HG03139 (cell line): Measurements from ENCODE around the gene INPP5D.

ENCODE experiments used
- ATAC-seq: cut with Tn5 transposase; IDR thresholded peaks from one replicate; pipeline ENCODE4 v1.9.1; 2021; ENCODE audit not compliant: unreplicated experiment

Gene INPP5D

DNA sequence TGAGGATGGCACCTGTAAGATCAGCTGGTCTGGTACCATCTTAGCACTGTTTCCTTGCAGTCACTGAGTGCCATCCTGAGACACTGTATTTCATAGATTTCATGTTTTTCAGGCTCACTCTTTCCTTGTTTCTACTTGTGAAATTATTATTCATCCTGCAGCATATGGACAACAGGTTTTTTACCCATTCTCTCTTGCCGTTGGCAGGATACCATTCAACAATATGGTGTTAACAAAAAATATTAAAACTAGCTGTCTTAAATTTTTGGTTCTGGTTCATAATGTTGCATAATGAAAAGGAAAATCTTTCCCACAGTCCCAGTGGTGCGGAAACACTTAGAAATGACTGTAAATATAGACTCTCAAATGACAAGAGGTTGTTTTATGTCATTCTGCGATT lies 168.2 kb downstream of the INPP5D start:
- no peak for ATAC-seq

DNA sequence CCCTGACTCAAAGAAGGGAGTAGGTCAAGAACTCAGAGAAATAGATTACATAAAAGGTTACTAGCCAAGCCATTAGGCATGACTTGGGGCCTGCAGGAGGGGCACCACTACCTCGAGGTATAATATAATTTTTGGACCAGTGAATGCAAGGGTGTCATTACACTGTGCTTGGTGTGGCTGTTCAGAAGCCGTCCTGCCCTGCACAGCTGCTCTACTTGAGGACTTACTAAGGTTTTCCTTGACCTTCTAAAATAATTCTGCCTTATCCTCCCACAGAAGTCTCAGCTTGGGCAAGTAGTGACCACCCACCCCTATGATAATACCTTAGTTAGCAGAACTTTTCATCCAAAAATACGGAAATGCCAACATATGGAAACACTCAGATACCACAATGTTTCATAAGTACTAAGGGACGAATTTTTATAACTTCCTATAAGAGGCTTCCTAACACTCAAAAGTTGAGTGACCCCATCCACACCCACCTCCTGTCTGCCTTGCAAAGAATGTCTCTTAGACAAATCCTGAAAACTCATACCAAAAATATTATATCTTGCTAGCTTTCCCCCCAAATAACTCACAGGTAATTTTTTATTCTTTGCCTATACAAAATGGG lies 173.6 kb downstream of the INPP5D start:
- no peak for ATAC-seq

DNA sequence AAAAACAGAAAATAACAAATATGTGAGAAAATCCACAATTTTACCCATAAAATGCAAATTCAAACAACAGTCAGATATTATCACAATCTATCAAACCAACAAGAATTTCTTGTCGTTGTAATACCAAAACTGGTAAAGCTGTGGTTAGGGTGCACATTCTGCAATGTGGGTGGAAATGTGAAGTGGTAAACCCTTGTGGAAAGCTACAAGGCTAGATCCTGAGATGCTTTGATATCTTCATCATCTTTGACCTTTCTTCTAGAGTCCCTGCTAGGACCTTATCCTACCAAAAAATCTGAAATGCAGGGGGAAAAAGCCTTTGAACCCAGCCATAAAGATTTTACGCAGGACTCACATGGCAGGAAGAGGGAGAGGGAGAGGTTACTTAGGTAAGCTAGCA lies 174.1 kb downstream of the INPP5D start:
- ATAC-seq = no peak

DNA sequence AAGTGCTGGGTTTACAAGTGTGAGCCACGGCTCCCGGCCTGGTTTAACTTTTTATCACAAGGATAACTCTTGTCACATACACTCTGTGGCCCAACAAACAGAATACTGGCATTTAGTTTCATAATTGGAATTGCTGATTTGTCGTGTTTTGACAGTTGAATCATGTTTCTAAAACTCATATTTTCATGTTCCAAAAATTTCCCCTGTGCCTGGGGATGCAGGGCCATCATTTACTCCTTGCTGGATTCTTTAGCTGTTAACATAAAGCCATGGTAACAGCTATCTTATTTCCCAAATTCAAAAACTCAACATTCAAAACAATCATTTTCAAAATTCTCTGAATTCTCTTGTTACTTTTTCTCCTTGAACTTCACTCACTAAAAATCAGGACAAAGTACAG lies 174.9 kb downstream of the INPP5D start:
- no peak for ATAC-seq

DNA sequence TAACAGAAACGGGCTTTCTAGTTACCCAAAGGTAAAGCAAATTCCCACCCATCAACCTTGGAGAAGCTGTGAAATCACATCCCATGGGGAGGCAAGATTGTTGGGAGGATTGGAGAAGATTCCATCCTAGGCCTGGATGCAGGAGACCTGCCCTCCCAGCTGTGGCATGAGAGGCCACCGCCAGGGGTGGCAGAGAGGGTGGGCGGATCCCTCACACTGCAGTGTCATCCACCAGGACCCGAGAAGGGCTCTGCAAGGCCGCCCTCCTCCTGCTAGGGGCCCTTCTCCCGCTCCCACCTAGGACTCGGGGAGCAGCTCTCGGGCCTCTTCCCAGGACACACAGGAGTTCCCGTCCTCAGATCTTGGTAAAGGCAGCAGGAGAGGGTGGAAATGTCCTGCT lies 175.8 kb downstream of the INPP5D start:
- no peak for ATAC-seq

DNA sequence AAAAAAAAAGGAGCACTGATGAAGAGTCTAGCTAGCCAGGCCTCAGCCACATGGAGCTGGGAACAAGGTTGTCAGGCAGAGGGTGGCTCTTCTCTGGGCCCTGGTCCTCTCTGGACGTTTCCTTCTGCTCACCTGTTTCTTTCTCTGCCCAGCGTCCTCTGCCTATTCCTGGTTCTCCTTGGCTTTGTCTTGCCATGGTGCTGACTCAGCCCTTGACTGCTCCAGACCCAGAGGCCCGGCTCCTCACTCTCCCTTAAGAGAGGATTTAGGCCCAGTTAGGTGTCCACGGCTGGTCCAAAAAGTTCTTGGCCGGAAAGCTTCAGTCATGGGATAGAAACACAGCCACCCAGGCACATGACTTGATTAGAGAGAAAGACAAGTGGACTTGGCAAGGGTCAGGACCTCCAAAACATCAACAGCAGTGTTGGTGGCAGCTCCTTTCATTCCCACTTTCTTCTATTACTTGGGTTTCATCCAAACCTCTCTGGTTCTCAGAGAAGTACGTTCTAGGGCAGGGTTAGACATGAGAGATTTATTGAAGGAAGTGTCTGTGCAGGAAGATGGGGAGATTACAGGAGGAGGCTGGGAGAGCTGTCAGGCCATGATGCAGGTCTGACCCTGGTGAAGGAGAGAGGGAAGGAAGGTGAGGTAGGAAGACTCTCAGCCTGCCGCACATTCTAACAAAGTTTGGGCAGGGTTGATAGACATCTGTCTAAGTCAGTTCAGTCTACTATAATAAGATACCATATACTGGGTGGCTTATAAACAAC lies 176.9 kb downstream of the INPP5D start:
- no peak for ATAC-seq

DNA sequence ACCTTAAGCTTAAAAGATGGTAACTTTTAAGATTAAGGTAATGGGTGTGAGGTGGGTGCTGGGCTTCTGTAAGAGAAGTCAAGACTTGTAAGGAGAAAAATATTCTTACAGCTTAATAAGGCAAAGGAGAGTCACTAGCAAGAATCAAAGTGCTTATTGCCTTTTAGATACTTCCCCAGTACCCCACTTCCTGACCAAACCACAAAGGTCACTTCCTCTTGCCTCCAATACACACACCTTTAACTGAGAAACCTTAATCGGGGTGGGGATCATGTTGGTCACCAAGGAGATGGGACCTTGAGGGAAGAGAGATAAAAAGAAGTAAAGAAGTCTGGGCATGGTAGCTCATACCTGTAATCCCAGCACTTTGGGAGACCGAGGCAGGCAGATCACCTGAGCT lies 180.8 kb downstream of the INPP5D start:
- ATAC-seq = peak; percentile 65

DNA sequence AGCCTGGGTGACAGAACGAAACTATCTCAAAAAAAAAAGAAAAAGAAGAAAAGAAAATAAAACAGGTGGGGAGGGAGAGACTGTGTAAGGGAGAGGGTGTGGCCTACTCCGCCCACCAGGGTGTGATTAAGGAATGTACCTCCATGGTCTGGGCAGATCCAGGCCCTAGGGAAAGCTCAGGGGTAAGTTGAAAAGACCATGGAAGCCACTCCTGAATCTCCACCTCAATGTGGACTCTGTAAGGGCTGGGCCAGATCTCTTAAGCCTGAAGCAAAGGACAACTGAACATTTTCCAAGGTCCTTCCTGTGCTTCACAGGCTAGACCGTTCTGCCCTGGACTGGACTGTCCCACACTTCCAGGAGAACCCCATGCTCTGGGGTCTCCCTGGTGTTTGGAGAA lies 181.7 kb downstream of the INPP5D start:
- ATAC-seq = no peak

DNA sequence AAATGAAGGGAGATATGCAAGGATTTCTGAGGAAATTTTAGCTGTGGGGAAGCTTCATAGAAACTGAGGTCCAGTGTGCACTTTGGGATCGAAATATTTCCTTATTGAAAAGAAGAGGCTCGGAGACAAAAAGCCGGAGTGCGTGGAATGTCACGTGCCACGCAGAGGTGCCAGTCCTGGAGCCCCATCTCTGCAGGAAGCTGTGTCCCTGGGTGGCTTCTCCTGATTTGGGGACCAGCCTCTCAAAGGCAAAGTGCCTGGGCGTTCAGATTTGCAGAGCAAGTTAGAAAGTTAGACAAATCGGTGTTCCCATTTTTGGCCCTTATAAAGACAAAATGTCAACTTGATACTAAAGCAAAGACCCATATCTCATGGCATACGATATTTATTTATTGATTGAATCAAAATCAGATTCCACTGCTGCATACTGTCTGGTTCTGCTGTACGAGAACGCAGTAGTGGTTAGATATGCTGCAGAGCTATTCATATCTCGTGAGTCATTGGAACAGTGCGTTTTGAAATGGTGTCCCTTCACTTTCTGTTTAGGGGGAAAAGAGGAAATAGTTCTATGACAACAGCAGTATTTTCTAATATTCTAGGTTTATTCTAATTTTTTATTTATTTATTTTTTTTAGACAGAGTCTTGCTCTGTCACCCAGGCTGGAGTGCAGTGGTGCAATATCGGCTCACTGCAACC lies 182.2 kb downstream of the INPP5D start:
- ATAC-seq = no peak

DNA sequence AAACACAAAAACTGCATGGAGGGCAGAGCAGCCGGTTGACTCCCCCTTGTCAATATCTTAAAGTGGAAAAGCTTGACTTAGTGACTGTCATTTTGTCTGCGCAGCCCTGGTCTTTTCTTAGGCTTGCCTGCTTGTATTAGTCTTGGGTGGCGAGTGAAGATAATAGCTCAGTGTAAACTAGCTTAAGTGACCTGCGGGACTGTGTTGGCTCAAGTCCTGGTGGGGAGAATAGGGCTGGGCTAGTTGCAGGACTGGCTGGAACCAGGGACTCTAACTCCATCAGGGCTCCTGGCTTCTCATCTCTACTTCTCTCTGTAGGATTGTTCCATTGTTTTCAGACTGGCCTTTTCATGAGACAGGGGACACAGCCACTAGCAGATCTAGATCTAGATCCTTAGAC lies 183.2 kb downstream of the INPP5D start:
- ATAC-seq = no peak

DNA sequence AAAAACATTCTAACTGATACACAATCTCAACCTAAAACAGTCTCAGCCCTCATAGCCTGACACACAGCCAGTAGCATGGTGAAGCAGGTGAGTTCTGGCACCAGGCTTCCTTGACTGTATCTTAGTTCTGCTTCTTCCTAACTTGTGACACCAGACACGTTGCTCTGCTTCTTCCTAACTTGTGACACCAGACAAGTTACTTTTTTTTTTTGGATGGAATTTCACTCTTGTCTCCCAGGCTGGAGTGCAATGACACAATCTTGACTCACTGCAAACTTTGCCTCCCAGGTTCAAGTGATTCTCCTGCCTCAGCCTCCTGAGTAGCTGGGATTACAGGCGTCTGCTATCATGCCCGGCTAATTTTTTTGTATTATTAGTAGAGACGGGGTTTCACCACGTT lies 184.7 kb downstream of the INPP5D start:
- no peak for ATAC-seq

DNA sequence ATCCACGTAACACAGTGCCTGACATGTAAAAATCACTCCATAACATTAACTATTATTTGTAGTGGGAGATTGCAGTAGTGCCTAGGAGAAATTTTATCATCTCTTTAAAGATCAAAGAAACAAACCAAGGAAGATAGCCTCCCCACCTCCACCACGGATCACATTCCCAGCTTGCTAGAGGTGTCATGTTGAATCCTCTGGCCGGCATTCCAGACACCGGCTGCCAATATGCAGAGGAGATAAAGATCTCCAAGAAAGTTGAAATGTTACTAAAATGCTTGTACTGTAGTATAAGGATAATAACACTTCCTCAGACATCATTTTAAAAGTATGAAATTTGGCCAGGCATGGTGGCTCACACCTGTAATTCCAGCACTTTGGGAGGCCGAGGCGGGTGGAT lies 185.3 kb downstream of the INPP5D start:
- ATAC-seq = no peak

DNA sequence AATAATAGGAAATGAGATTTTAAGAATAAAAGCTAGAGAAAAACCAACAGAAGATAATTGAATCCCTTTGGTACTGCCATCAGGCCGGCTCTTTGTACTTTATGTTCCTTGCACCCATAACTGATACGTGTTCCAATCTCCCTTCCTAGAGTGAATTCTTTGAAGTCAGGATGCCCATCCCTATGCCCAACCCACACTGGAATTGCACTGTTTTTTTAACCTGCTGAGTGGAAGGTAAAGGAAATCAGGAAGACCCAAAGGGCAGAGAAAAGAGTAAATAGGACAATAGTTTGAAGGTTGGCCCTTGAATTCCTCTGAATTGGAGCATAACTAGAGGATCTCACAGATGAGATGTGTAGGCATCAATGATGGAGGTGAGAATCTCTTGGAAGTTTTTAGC lies 187.0 kb downstream of the INPP5D start:
- ATAC-seq = no peak

DNA sequence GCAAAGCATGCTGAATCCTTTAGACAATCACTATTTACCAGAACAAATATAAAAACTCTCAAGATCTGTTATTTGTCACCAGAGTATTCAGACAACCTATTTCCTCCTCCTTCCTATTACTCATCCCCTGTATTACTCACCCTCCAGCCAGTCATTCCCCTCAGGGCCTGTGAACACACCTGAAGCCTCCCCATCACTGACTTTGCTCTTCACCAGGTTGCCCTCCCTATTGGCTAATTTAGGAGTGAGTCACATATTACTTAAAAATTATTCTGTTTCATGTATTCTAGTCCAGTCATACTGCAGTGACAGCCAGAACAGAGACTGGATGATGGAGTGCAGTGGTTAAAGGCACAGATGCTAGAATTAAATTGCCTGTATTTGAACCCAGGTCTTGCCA lies 187.6 kb downstream of the INPP5D start:
- ATAC-seq = no peak

DNA sequence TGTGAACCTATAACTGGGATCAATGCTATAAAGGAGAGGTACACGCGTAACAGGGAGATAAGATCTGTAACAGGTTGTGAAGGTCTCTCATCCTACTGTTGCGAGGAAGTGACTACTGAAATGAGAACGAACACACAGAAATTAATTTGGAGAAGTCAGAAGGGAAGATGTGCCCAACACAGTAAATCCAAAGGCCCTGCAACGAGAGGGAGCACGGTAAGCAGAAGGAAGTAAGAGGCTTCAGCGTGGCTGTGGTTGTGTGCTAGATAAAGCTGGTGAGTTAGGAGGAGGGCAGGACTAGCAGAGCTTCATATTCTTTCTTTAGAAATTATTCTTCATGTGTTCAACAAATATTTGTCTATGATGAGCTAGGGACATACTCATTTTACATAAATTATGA lies 188.9 kb downstream of the INPP5D start:
- ATAC-seq = no peak

DNA sequence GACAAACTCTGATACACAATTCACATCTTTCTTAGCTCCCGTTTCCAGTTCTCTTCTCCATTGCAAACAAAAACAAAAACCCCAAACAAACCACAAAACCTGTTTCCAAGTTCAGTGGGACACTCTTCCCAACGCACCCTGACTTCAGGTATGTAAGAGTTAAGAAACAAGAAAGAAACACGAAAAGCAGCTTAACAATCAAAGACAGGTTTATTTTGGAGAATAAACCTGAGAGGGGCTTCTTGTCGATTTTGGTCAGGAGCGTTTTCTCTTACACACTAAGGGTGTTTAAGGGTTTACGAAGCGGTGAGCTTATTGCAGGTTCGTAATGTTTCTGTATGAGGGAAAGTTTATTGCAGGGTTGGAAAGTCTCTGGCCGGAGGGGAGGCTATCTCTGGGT lies 190.4 kb downstream of the INPP5D start:
- ATAC-seq = no peak

DNA sequence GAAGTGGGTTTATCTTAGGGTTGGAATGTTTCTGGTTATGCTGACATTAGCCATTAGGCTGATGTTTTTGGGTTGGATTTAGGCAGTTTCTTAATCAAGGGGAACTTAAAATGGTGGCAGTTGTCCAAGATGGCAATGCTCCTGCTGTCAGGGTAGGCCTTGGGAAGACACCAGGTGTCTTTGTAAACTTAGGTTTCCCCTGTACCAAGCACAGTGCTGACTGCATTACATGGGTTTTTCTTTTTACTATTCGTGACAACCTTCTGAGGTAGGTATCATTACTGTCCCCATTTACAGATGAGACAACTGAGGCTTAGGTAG lies 190.8 kb downstream of the INPP5D start:
- ATAC-seq = peak; percentile 20

DNA sequence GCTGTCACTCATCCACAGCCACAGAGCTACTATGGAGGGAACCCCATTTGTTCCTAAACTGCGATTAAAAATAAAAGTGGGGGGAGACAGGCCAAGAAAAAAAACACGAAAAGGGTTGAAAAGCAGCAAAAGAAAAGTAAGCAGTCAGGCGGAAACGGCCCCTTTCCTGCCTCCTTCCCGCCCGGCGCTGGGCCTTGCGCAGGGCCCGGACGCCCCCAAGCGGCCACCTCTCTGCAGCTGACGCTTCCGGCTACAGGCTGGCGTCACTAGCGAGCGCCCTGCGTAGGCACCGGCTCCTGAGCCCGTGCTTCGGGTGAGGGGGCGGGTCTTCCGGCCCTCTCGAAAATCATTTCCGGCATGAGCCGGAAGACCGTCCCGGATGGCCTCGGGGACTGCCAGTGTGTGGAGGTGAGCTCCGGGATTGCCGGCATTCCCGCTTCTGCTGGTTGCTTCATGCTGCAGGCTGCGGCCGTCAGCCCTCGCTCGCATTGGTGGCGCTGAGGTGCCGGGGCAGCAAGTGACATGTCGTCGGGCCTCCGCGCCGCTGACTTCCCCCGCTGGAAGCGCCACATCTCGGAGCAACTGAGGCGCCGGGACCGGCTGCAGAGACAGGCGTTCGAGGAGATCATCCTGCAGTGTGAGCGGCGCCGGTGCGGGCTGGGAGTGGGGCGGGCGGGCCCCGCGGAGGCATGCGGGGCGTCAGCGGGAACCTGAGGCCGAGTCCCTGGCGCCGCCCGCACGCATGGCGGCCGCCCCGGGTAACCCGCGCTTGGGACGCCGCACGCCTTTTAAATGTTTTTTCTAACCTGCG lies 191.4 kb downstream of the INPP5D start, which contains the start of gene ATG16L1:
Gene ATG16L1 (plus strand): TSS at position 368 of the 811 bp plus-strand sequence. CDS start 155 bp downstream, at position 523.
- ATAC-seq = peak; percentile 96

DNA sequence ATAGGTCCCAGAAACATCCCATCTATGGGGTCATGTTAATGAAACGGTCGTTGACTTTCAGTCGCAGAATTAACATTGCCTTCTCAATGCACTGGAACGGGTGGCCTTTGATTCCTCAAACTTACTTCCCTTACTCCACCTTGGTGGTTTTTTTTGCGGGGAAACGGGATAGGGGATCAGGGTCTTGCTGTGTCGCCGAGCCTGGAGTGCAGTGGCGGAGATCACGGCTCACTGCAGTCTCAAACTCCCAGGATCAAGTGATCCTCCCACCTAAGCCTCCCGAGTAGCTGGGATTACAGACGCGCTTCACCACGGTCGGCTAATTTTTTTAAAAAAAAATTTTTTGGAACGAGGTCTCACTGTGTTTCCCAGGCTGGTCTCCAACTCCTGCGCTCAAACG lies 192.1 kb downstream of the INPP5D start:
- ATAC-seq = no peak

DNA sequence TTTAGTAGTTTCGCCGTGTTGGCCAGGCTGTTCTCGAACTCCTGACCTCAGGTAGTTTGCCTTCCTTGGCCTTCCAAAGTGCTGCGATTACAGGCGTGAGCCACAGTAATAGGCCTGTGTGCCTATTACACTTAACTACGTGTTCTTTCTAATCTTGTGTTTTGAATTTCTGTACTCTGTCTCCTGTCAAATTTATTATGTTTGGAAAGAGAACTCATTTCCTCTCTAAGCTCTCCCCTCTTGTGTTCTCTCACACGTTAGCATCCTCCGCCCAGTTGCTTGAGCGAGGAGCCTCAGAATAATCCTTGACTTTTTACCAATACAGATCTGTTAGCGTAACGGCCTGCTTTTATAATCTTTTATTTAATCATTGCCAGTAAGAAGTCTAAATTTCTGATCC lies 195.0 kb downstream of the INPP5D start:
- ATAC-seq = no peak

DNA sequence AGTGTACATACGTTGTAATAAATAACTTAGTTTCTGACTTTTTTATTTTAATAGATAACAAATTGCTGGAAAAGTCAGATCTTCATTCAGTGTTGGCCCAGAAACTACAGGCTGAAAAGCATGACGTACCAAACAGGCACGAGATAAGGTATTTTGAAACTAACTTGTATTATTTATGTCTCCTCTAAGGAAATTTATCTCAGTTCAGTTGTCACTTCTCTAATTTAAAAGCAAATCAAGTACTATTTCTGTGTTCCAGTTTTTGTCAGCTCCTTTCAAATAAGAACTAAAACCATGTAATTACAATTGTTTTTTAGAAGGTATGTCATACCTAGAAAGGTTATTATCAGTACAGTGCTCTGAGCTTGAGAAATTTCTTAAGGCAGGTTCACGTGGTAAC lies 195.9 kb downstream of the INPP5D start:
- ATAC-seq = no peak
